LNCAP (cell line): Measurements from ENCODE around the gene MKS1.

Source experiments
- CTCF ChIP-seq: fragments of 450-650 bp; IDR thresholded peaks from 2 replicates; pipeline ENCODE4 v1.5.1; 2017; ENCODE audit warnings: mild to moderate bottlenecking

The MKS1 gene

GRCh38 chr17:58229881-58230280, 10.8 kb upstream of the MKS1 start:
- TF ChIP-seq CTCF, result no peak

- no peak for TF ChIP-seq CTCF
These were observed 10.3 kb upstream of the MKS1 start for GRCh38 chr17:58229384-58229783.

- TF ChIP-seq CTCF, result no peak
These were observed 9.6 kb upstream of the MKS1 start for GRCh38 chr17:58228679-58229078.

GRCh38 chr17:58227733-58228132, 8.7 kb upstream of the MKS1 start:
- no peak for TF ChIP-seq CTCF

- no peak for TF ChIP-seq CTCF
These were observed 5.3 kb upstream of the MKS1 start for GRCh38 chr17:58224315-58224714.

GRCh38 chr17:58219789-58220183, 731 bp upstream of the MKS1 start:
- TF ChIP-seq CTCF, result no peak

GRCh38 chr17:58217766-58218165, 1.3 kb downstream of the MKS1 start:
- TF ChIP-seq CTCF, result no peak

- 0 out of 2 replicates have a peak, but pooled peaks have one; percentile 8 for TF ChIP-seq CTCF
These were observed 3.4 kb downstream of the MKS1 start for GRCh38 chr17:58215685-58216084.
